SK-N-SH (cell line): ENCODE results near the gene SLCO3A1.

ENCODE experiments used
- EP300 ChIP-seq, 2 experiments: IDR thresholded peaks; 2 replicates each; pipeline versions ENCODE4 v1.4.0 to v1.6.1; 2012; ENCODE audit warnings: borderline replicate concordance in 1 of 2, low read depth in 1 of 2, low read length in 1 of 2
- POLR2AphosphoS5 ChIP-seq: IDR thresholded peaks from 2 replicates; pipeline ENCODE4 v1.6.1; 2012; ENCODE audit warnings: low read depth, low read length
- TEAD4 ChIP-seq: IDR thresholded peaks from 2 replicates; pipeline ENCODE4 v1.4.0; 2012; ENCODE audit warnings: mild to moderate bottlenecking, borderline replicate concordance; ENCODE audit not compliant: insufficient read depth
- YY1 ChIP-seq: IDR thresholded peaks from 2 replicates; pipeline ENCODE4 v1.4.0; 2012; ENCODE audit warnings: low read depth, mild to moderate bottlenecking
- TF ChIP-seq, protein P1 (sequence below): fragments of 200-600 bp; sonication (generic); IDR thresholded peaks from 2 replicates; pipeline ENCODE4 v1.6.1; 2017; ENCODE audit warnings: antibody characterized with exemption, mild to moderate bottlenecking, moderate library complexity
- TF ChIP-seq, protein P2 (sequence below): IDR thresholded peaks from 2 replicates; pipeline ENCODE4 v1.6.1; 2012; ENCODE audit warnings: mild to moderate bottlenecking, low read depth, low read length, moderate library complexity
- TF ChIP-seq, protein P3 (sequence below): IDR thresholded peaks from 2 replicates; pipeline ENCODE4 v1.4.0; 2012; ENCODE audit warnings: low read depth, borderline replicate concordance

DNA sequence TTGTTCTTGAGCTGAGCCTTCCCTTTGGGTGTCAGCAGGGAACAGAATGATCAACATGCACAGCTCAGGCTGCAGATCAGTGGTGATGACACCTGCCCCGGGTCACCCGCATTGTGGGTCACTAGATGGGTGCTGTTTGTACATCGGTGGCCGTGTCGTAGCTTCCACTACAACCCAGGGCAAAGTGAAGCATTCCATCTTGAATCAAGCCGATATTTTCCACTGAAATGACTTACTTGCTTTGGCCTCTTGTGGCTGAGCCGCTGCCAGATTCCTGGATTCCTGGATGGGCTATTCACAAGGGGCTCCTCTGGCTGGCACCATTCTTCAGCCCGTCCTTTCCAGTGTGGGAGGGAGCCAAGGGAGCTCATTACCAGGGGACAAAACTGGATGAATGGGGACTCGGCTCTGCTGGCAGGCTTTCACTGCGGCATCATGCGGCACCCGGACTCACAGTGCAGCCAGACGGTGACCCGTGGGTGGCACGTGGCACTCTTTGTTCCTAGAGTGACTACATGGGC is 65.6 kb downstream of the SLCO3A1 start:
- TF ChIP-seq, protein P1, sequence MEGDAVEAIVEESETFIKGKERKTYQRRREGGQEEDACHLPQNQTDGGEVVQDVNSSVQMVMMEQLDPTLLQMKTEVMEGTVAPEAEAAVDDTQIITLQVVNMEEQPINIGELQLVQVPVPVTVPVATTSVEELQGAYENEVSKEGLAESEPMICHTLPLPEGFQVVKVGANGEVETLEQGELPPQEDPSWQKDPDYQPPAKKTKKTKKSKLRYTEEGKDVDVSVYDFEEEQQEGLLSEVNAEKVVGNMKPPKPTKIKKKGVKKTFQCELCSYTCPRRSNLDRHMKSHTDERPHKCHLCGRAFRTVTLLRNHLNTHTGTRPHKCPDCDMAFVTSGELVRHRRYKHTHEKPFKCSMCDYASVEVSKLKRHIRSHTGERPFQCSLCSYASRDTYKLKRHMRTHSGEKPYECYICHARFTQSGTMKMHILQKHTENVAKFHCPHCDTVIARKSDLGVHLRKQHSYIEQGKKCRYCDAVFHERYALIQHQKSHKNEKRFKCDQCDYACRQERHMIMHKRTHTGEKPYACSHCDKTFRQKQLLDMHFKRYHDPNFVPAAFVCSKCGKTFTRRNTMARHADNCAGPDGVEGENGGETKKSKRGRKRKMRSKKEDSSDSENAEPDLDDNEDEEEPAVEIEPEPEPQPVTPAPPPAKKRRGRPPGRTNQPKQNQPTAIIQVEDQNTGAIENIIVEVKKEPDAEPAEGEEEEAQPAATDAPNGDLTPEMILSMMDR = no peak
- TF ChIP-seq EP300 (IDR thresholded peaks at IDR 0.05; ENCODE audit: borderline replicate concordance in 1 of 2, low read depth in 1 of 2, low read length in 1 of 2) (no peak), POLR2AphosphoS5 (no peak), TEAD4 (no peak), YY1 (no peak)
- TF ChIP-seq, protein P2, sequence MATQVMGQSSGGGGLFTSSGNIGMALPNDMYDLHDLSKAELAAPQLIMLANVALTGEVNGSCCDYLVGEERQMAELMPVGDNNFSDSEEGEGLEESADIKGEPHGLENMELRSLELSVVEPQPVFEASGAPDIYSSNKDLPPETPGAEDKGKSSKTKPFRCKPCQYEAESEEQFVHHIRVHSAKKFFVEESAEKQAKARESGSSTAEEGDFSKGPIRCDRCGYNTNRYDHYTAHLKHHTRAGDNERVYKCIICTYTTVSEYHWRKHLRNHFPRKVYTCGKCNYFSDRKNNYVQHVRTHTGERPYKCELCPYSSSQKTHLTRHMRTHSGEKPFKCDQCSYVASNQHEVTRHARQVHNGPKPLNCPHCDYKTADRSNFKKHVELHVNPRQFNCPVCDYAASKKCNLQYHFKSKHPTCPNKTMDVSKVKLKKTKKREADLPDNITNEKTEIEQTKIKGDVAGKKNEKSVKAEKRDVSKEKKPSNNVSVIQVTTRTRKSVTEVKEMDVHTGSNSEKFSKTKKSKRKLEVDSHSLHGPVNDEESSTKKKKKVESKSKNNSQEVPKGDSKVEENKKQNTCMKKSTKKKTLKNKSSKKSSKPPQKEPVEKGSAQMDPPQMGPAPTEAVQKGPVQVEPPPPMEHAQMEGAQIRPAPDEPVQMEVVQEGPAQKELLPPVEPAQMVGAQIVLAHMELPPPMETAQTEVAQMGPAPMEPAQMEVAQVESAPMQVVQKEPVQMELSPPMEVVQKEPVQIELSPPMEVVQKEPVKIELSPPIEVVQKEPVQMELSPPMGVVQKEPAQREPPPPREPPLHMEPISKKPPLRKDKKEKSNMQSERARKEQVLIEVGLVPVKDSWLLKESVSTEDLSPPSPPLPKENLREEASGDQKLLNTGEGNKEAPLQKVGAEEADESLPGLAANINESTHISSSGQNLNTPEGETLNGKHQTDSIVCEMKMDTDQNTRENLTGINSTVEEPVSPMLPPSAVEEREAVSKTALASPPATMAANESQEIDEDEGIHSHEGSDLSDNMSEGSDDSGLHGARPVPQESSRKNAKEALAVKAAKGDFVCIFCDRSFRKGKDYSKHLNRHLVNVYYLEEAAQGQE = no peak
- TF ChIP-seq, protein P3, sequence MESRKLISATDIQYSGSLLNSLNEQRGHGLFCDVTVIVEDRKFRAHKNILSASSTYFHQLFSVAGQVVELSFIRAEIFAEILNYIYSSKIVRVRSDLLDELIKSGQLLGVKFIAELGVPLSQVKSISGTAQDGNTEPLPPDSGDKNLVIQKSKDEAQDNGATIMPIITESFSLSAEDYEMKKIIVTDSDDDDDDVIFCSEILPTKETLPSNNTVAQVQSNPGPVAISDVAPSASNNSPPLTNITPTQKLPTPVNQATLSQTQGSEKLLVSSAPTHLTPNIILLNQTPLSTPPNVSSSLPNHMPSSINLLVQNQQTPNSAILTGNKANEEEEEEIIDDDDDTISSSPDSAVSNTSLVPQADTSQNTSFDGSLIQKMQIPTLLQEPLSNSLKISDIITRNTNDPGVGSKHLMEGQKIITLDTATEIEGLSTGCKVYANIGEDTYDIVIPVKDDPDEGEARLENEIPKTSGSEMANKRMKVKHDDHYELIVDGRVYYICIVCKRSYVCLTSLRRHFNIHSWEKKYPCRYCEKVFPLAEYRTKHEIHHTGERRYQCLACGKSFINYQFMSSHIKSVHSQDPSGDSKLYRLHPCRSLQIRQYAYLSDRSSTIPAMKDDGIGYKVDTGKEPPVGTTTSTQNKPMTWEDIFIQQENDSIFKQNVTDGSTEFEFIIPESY = no peak
